ENCODE results near the gene PPP2R2C.

GRCh38 chr4:6500481-6501140 is 28.2 kb upstream of the PPP2R2C start:
- TF ChIP-seq EP300 (IDR thresholded peaks at IDR 0.05) (no peak), POLR2A (IDR thresholded peaks at IDR 0.05) (no peak), CTCF (IDR thresholded peaks at IDR 0.05) (no peak), POLR2AphosphoS5 (IDR thresholded peaks at IDR 0.05) (no peak)
